ENCODE results near the gene MGAT4C. TPM values are rescaled to one million over a fixed set of nuclear protein-coding genes. Genes with fewer than 3 reads are reported as not detected.

The MGAT4C gene
- total and polyA plus RNA-seq, 2 of the 8 experiments (the other 6 are each of a cell fraction or from before 2014, with no cell fraction given), result 1.6 to 2.5 TPM

- Histone ChIP-seq H3K4me1 (replicated peaks in 1 of 4; ENCODE audit: control insufficient read depth in 3 of 4, insufficient read depth in 4 of 4, low read length in 3 of 4) (no peaks in the 10 kb centered on the region), H3K27ac (ENCODE audit: low read depth, low read length) (no peak overlapping the region), H3K4ac (replicated peaks; ENCODE audit: insufficient read length, low read depth, low read length) (no peak overlapping the region), H4K91ac (replicated peaks; ENCODE audit: insufficient read length, low read length) (no peak overlapping the region), H3K18ac (ENCODE audit: extremely low read depth, low read length) (no peak overlapping the region), H2BK15ac (ENCODE audit: low read length) (no peak overlapping the region), H3K27me3 (replicated peaks in 1 of 4; ENCODE audit: control insufficient read depth in 3 of 4, extremely low read depth in 1 of 4, insufficient read depth in 3 of 4, low read length in 3 of 4) (no peaks in the 10 kb centered on the region), H4K8ac (ENCODE audit: extremely low read depth, insufficient read depth, low read length) (no peak overlapping the region), H4K5ac (ENCODE audit: insufficient read length, low read depth, low read length) (no peak overlapping the region), H2BK20ac (ENCODE audit: low read length) (no peak overlapping the region), H3K36me3 (ENCODE audit: control insufficient read depth in 2 of 4, insufficient read depth in 4 of 4, low read length in 3 of 4) (no peaks in the 10 kb centered on the region), H3K23ac (ENCODE audit: insufficient read length) (no peak overlapping the region), H3K9ac (replicated peaks in 1 of 4; ENCODE audit: extremely low read depth in 1 of 4, low read depth in 3 of 4, low read length in 3 of 4) (no peak overlapping the region), H2AFZ (ENCODE audit: low read length) (no peak overlapping the region), H3K9me3 (ENCODE audit: insufficient read depth in 2 of 2, low read depth in 1 of 2, low read length in 1 of 2) (no peaks in the 10 kb centered on the region), H3K79me2 (ENCODE audit: control insufficient read depth in 1 of 2, insufficient read depth in 2 of 2, low read length in 2 of 2) (no peaks in the 10 kb centered on the region), H3K79me1 (ENCODE audit: low read depth, low read length) (no peaks in the 10 kb centered on the region), H2BK12ac (ENCODE audit: low read depth, low read length) (no peak overlapping the region), H3K23me2 (ENCODE audit: low read depth, low read length) (no peaks in the 10 kb centered on the region), H2AK5ac (ENCODE audit: low read depth, low read length) (no peak overlapping the region), H3K56ac (replicated peaks; ENCODE audit: insufficient read length, low read depth, low read length) (no peak overlapping the region), H3K4me2 (ENCODE audit: insufficient read depth in 1 of 2, low read depth in 2 of 2, low read length in 2 of 2) (no peak overlapping the region), H3K14ac (ENCODE audit: insufficient read length) (no peak overlapping the region), H3K4me3 (ENCODE audit: extremely low read depth in 1 of 4, insufficient read depth in 2 of 4, low read depth in 3 of 4, low read length in 4 of 4) (no peak overlapping the region), H2BK120ac (replicated peaks; ENCODE audit: low read depth, low read length) (no peak overlapping the region), H2BK5ac (ENCODE audit: low read depth, low read length) (no peak overlapping the region), H4K20me1 (replicated peaks in 1 of 2; ENCODE audit: control insufficient read depth in 1 of 2, insufficient read depth in 2 of 2, low read length in 2 of 2) (no peaks in the 10 kb centered on the region)
- FAIRE-seq (no peak), DNase-seq (ENCODE audit: low read depth in 1 of 2, low spot score in 2 of 2) (no peak)
- WGBS, 2 experiments (ENCODE audit: extremely low coverage in 1 of 2, insufficient coverage in 1 of 2, insufficient read length in 1 of 2, insufficient replicate concordance in 2 of 2, low coverage in 1 of 2, low lambda C conversion rate in 2 of 2, missing lambda C conversion rate in 1 of 2), result 91% methylated on average over 1 of the region's 1 CpG; no CpG with 5 or more reads in 1 of the 2 experiments
- POLR2A ChIA-PET (ENCODE audit: partially characterized antibody), result no interaction called here
- no peak for TF ChIP-seq CTCF (IDR thresholded peaks at IDR 0.05; ENCODE audit: control extremely low read depth in 1 of 3, insufficient read depth in 1 of 3, low read depth in 1 of 3, low read length in 3 of 3)
- TF ChIP-seq GABPA (IDR thresholded peaks at IDR 0.05; ENCODE audit: borderline replicate concordance, insufficient read depth, low read length), result no peak
- CTCF ChIA-PET (ENCODE audit: partially characterized antibody), result no interaction called here
Measured at GRCh38 chr12:85975716-85976115, 280.5 kb downstream of the MGAT4C start.

All from H1 (cell line).